A549 (cell line): ENCODE results near the gene LDLRAD3.

ENCODE experiments used
- BHLHE40 ChIP-seq: IDR thresholded peaks from 2 replicates; pipeline ENCODE4 v1.6.1; 2012; ENCODE audit warnings: low read depth, low read length, inconsistent platforms
- CBX8 ChIP-seq: fragments of 200-600 bp; sonication (generic); IDR thresholded peaks from 2 replicates; pipeline ENCODE4 v1.6.1; 2016
- CTCF ChIP-seq: fragments of >200 bp; sonication (Bioruptor Twin); formaldehyde crosslinking; IDR thresholded peaks from 3 replicates; pipeline ENCODE4 v1.5.1; 2016
- E2F6 ChIP-seq: IDR thresholded peaks from 2 replicates; pipeline ENCODE4 v1.6.1; 2012; ENCODE audit warnings: low read depth, borderline replicate concordance
- ELK1 ChIP-seq: fragments of 150-350 bp; IDR thresholded peaks from 2 replicates; pipeline ENCODE4 v1.6.1; 2014; ENCODE audit warnings: low read depth, mild to moderate bottlenecking, low read length
- EP300 ChIP-seq, 2 experiments: fragments of >200 bp; sonication (Bioruptor Twin); formaldehyde crosslinking; IDR thresholded peaks; 2 replicates in 1 of 2; 3 replicates in 1 of 2; pipeline ENCODE4 v1.6.1; 2016 to 2017
- ESRRA ChIP-seq: fragments of 150-350 bp; IDR thresholded peaks from 2 replicates; pipeline ENCODE4 v1.6.1; 2014; ENCODE audit warnings: mild to moderate bottlenecking, low read length, borderline replicate concordance
- MYC ChIP-seq: IDR thresholded peaks from 2 replicates; pipeline ENCODE4 v1.6.1; 2012; ENCODE audit warnings: mild to moderate bottlenecking, inconsistent platforms, low read length, improper control_type of control experiment, borderline replicate concordance
- PBX3 ChIP-seq: IDR thresholded peaks from 2 replicates; pipeline ENCODE4 v1.6.1; 2012
- POLR2A ChIP-seq: IDR thresholded peaks from 2 replicates; pipeline ENCODE4 v1.6.1; 2012; ENCODE audit warnings: mild to moderate bottlenecking, low read length
- RFX5 ChIP-seq: fragments of 450-650 bp; IDR thresholded peaks from 2 replicates; pipeline ENCODE4 v1.7.1; 2014; ENCODE audit warnings: antibody characterized with exemption, mild to moderate bottlenecking, moderate library complexity
- SREBF2 ChIP-seq: fragments of 450-650 bp; IDR thresholded peaks from 2 replicates; pipeline ENCODE4 v1.6.1; 2014; ENCODE audit warnings: mild to moderate bottlenecking, moderate library complexity

- TF ChIP-seq MYC (no peak), RFX5 (no peak), CTCF (no peak), POLR2A (no peak), PBX3 (no peak), E2F6 (no peak), SREBF2 (no peak), CBX8 (no peak), BHLHE40 (no peak), EP300 (IDR thresholded peaks at IDR 0.05) (no peak), ESRRA (no peak), ELK1 (no peak)
Observed at GRCh38 chr11:36266767-36267166, 322.9 kb downstream of the LDLRAD3 start.
